Endothelial cell (in vitro differentiated cells): ENCODE results near the gene RERE. TPM values are rescaled to one million over a fixed set of nuclear protein-coding genes. Genes with fewer than 3 reads are reported as not detected.
A peak's percentile ranks its signal among the peaks of the same experiment; 100 is the strongest.

Source experiments
- DNase-seq: peaks from one replicate; pipeline ENCODE4 v3.0.0; 2021; ENCODE audit warnings: low spot score
- H3K27ac Mint-ChIP-seq: one replicate; pipeline ENCODE4 v1.8.0; 2021; ENCODE audit warnings: mixed read lengths, inconsistent platforms; ENCODE audit not compliant: unreplicated experiment
- H3K27me3 Mint-ChIP-seq: one replicate; pipeline ENCODE4 v1.8.0; 2021; ENCODE audit warnings: mild to moderate bottlenecking, moderate library complexity, mixed read lengths, inconsistent platforms; ENCODE audit not compliant: unreplicated experiment
- H3K36me3 Mint-ChIP-seq: one replicate; pipeline ENCODE4 v1.8.0; 2021; ENCODE audit warnings: mild to moderate bottlenecking, low read depth, mixed read lengths, inconsistent platforms; ENCODE audit not compliant: unreplicated experiment
- H3K4me1 Mint-ChIP-seq: one replicate; pipeline ENCODE4 v1.8.0; 2021; ENCODE audit warnings: mild to moderate bottlenecking, mixed read lengths, inconsistent platforms; ENCODE audit not compliant: unreplicated experiment
- H3K4me3 Mint-ChIP-seq: one replicate; pipeline ENCODE4 v1.8.0; 2021; ENCODE audit warnings: mild to moderate bottlenecking, mixed read lengths, inconsistent platforms; ENCODE audit not compliant: unreplicated experiment
- H3K9me3 Mint-ChIP-seq: one replicate; pipeline ENCODE4 v1.8.0; 2021; ENCODE audit warnings: mixed read lengths, inconsistent platforms; ENCODE audit not compliant: unreplicated experiment
- total RNA-seq: library from RNA; stranded (reverse); fragmentation: NEBNext Ultra II Directional; extraction: Animal tissue kit (Norgen Biotek cat#: 25700); gene quantifications from one replicate; pipeline ENCODE4 v1.2.1, GENCODE V29; 2021; ENCODE audit not compliant: unreplicated experiment
- TF ChIP-seq, protein P1 (sequence below): fragments of 200-600 bp; sonication (generic); IDR thresholded peaks from one replicate; pipeline ENCODE4 v1.5.0; 2021; ENCODE audit warnings: antibody characterized with exemption; ENCODE audit not compliant: unreplicated experiment

The RERE gene
- total RNA-seq, 1 donor from 2014 or later = 115 TPM

DNA sequence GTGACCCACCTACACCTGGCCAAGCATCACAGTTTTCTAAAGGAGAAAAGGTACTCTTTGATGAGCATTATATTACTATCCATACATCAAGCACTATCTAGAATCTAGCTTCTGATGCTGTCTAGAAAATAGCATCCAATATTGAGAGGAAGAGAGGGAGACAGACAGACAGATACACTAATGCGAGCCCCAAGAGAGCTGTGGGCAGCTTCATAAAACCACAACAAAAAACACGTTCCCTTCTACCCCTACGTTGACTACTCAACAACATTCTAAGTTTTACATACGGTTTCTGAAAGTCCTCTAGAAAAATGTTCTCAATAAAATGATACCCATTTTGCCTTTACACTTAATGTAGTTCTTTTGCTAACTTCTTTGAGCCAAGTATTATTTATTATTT, 277.8 kb downstream of the RERE start:
- H3K4me1 Mint-ChIP-seq = peaks cover 2% of the 10 kb centered on the region
- peaks cover 4% of the 10 kb centered on the region for H3K27me3 Mint-ChIP-seq
- no peak for DNase-seq
- H3K36me3 Mint-ChIP-seq = peaks cover 9% of the 10 kb centered on the region
- H3K9me3 Mint-ChIP-seq = no peaks in the 10 kb centered on the region
- H3K4me3 Mint-ChIP-seq = no peak overlapping the region
- peak overlapping the region; percentile 36 for H3K27ac Mint-ChIP-seq
- TF ChIP-seq, protein P1, sequence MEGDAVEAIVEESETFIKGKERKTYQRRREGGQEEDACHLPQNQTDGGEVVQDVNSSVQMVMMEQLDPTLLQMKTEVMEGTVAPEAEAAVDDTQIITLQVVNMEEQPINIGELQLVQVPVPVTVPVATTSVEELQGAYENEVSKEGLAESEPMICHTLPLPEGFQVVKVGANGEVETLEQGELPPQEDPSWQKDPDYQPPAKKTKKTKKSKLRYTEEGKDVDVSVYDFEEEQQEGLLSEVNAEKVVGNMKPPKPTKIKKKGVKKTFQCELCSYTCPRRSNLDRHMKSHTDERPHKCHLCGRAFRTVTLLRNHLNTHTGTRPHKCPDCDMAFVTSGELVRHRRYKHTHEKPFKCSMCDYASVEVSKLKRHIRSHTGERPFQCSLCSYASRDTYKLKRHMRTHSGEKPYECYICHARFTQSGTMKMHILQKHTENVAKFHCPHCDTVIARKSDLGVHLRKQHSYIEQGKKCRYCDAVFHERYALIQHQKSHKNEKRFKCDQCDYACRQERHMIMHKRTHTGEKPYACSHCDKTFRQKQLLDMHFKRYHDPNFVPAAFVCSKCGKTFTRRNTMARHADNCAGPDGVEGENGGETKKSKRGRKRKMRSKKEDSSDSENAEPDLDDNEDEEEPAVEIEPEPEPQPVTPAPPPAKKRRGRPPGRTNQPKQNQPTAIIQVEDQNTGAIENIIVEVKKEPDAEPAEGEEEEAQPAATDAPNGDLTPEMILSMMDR = no peak

DNA sequence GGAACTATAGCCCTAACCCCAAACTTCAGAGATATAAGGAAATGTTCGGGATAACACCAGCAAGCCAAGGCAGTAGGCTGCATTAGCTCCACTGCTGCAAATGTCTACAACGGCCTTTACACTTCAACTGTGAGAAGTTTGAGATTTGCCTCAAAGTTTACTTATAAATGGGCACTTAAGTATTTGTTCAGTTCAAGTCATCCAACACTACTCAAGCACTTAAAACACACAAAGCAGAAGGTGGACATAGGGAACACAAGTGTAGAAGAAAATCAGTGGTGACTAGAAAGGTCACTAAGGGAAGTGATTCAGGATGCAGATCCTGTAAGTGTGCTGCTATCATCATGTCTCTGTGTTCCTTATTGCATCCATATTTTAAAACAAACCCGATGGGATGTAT, 278.9 kb downstream of the RERE start:
- no peak for DNase-seq
- no peak overlapping the region for H3K27ac Mint-ChIP-seq
- H3K27me3 Mint-ChIP-seq = peaks cover 4% of the 10 kb centered on the region
- TF ChIP-seq, protein P1 = no peak
- no peak overlapping the region for H3K4me3 Mint-ChIP-seq
- H3K4me1 Mint-ChIP-seq = peaks cover 2% of the 10 kb centered on the region
- peaks cover 7% of the 10 kb centered on the region for H3K36me3 Mint-ChIP-seq
- no peaks in the 10 kb centered on the region for H3K9me3 Mint-ChIP-seq

DNA sequence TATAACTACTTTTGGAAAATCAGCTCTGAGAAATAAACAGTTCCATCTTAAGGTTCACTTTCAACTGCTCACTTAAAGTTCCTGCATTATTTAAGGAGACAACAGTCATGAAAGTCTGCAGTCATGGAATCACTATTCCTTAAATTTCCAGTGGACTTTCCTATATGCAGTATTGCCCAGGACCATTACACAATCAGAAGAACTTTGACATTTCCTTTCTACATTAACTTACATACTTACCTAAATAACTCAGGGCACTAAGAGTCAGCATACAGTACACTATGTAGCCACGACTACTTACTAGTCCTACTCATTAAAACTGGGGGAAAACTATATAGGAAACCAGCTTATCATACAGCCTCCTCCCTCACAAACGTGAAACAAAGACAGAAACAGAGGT, 279.4 kb downstream of the RERE start:
- Mint-ChIP-seq H3K9me3 (no peaks in the 10 kb centered on the region), H3K36me3 (peaks cover 7% of the 10 kb centered on the region), H3K4me3 (no peak overlapping the region), H3K4me1 (peaks cover 2% of the 10 kb centered on the region), H3K27ac (no peak overlapping the region), H3K27me3 (peaks cover 4% of the 10 kb centered on the region)
- TF ChIP-seq, protein P1 = no peak
- DNase-seq = no peak

DNA sequence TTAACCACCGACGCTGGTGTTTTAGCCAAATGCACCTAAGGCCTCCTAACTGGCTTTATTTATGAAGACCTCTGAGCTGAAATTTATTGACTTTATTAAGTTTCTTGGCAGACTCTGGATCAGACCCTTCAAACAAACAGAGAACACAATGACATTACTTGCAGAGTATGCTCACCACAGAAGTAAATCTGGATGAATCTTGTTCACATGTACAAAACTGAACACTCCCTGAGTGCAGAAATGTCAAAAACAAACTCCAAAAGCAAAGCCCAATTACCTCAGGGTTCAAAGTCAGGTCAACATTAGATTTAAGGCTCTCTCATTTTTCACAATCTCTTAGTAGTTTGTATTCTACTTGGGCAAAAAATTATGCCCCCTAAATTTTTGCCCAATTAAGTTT, 280.9 kb downstream of the RERE start:
- Mint-ChIP-seq H3K27me3 (peaks cover 6% of the 10 kb centered on the region), H3K4me3 (no peak overlapping the region), H3K4me1 (peaks cover 2% of the 10 kb centered on the region), H3K27ac (no peak overlapping the region), H3K9me3 (no peaks in the 10 kb centered on the region), H3K36me3 (peaks cover 7% of the 10 kb centered on the region)
- no peak for DNase-seq
- TF ChIP-seq, protein P1 = no peak

DNA sequence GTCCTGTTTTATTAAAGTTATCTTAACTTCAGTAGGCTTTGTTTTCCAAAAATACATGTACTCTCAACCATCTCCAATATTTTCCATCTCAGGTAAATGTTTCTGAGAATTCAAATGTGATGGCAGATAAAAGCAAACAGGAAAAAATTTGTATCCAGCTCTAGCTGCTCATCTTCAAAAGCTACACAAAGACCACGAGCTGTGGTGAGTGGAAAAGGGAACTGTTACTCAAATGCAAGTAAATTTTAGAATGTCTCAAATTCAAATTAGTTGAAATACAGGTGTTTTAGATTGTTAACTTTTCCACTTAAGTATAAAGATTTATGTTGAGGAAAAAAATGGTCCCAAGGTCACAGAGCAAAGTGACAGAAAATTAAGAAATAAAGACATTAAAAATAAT, 283.5 kb downstream of the RERE start:
- Mint-ChIP-seq H3K9me3 (no peaks in the 10 kb centered on the region), H3K36me3 (peaks cover 10% of the 10 kb centered on the region), H3K27me3 (peaks cover 8% of the 10 kb centered on the region), H3K4me1 (peaks cover 2% of the 10 kb centered on the region), H3K27ac (no peak overlapping the region), H3K4me3 (no peak overlapping the region)
- TF ChIP-seq, protein P1 = no peak
- no peak for DNase-seq
